Activated CD8-positive, alpha-beta memory T cell treated with anti-CD3 and anti-CD28 coated beads for 36 hours (primary cell): Measurements from ENCODE around the gene LCN2. TPM values are rescaled to one million over a fixed set of nuclear protein-coding genes. Genes with fewer than 3 reads are reported as not detected.

Experiments
- CTCF ChIA-PET: fragments of 350-600 bp; sonication (Branson Sonifier 250); formaldehyde crosslinking; loops from one replicate; lab custom pipeline; 2021; ENCODE audit warnings: antibody characterized with exemption; lab: Charles Lee
- POLR2A ChIA-PET: fragments of 350-600 bp; sonication (Branson Sonifier 250); formaldehyde crosslinking; loops from one replicate; lab custom pipeline; 2021; ENCODE audit warnings: antibody characterized with exemption; lab: Charles Lee
- total RNA-seq, 2 experiments: library from RNA; stranded (reverse); gene quantifications; one replicate each; pipeline ENCODE4 v1.2.3, GENCODE V29; 2021

Gene LCN2
- total RNA-seq, 2 experiments from 2014 or later: not detected

DNA sequence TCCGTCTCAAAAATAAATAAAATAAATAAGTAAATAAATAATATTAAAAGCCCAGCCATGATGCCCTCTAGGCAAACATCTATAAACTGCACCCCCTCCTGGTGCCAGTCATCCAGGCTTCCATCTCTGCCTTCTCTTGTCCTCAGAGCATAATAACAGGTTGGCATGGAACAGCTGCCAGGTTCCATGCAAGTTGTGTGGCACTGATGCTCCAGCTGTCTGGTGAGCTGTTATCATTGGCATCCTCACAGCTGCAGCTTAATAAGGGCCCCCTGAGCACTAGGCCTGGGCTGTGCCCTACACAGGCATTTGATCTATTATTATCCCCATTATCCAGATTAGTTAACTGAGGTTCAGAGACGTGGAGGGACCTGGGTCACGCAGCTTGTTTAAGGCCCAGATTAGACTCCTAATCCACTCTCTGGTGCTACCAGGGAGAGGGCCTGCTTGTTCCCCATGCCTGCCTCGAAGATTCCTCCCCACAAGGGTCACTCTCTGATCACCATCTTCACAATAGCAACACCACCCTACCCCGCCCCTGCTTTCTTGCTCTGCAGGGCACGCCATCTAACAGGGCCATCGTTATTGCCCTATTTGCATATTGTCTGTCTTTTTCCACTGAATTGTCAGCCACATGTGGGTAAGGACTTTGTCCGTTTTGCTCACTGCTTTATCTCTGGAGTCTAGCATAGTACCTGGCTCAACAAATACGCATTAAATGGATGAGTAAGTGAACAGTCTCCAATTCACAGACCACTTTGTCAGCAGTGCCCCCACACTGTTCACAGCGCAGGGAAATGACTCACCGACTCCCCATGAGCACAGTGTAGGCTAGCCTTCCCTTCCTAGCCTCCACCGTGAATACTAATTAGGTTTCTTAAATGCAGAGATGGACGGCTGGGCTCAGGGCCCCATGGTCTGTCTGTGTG is 52.5 kb downstream of the LCN2 start:
- ChIA-PET CTCF (interaction anchor here (0.5 to 1.3 kb wide), 4 partner anchors 8 to 470 kb away, joined by 3 to 4 read pairs (median 3); no protein-coding TSS in a partner anchor), POLR2A (no interaction called here)

DNA sequence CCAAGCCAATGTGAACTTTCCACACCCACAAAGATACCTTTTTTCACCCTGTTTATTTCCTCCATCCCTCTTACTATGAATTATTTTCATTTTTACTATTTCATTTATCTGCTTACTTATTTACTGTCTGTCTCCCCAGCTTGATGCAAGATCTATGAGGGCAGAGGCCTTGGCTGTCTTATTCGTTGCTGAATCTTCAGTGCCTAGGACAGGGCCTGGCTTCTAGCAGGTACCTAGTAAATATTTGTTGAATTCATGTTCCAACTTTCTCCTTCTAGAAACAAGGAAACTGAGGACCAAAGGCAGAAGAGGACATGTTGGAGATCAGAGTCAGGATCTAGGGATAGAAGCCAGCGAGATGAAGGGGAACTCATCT is 53.4 kb downstream of the LCN2 start:
- CTCF ChIA-PET: interaction anchor here (0.7 to 1.3 kb wide), 3 partner anchors 9 to 76 kb away, joined by 3 read pairs; no protein-coding TSS in a partner anchor
- POLR2A ChIA-PET: no interaction called here

Other genes with a start within 250 kb of the LCN2 start
- 10 to 100 TPM; 52.6 to 61.1 TPM for gene ST6GALNAC6, start 249.8 kb upstream of the LCN2 start, total RNA-seq
- gene ST6GALNAC4, start 232.4 kb upstream of the LCN2 start, total RNA-seq: 10 to 100 TPM; 44.1 to 44.2 TPM
- gene PIP5KL1, start 218.7 kb upstream of the LCN2 start, total RNA-seq: 1 to 10 TPM; 1.0 to 2.5 TPM
- 10 to 100 TPM; 74.8 to 76.5 TPM for gene DPM2, start 211.6 kb upstream of the LCN2 start, total RNA-seq
- gene EEIG1, start 168.5 kb upstream of the LCN2 start, total RNA-seq: 10 to 100 TPM; 47.3 to 48.5 TPM
- gene NAIF1, start 82.1 kb upstream of the LCN2 start, total RNA-seq: 10 to 100 TPM; 13.3 to 15.1 TPM
- 10 to 100 TPM; 15.5 to 16.0 TPM for gene SLC25A25, start 81.2 kb upstream of the LCN2 start, total RNA-seq
- 10 to 100 TPM; 68.3 to 68.6 TPM for gene PTGES2, start 21.7 kb upstream of the LCN2 start, total RNA-seq
- gene BBLN, start 10.8 kb downstream of the LCN2 start, total RNA-seq: 10 to 100 TPM; 74.3 to 75.8 TPM
- 100 to 1,000 TPM; 115 to 119 TPM for gene CIZ1, start 42.1 kb downstream of the LCN2 start, total RNA-seq
- gene DNM1, start 53.9 kb downstream of the LCN2 start, total RNA-seq: under 1 TPM; 0.40 to 0.65 TPM
- 10 to 100 TPM; 34.0 to 35.2 TPM for gene GOLGA2, start 126.6 kb downstream of the LCN2 start, total RNA-seq
- 10 to 100 TPM; 18.1 to 19.5 TPM for gene SWI5, start 126.8 kb downstream of the LCN2 start, total RNA-seq
- gene TRUB2, start 173.0 kb downstream of the LCN2 start, total RNA-seq: 10 to 100 TPM; 45.2 to 47.8 TPM
- 10 to 100 TPM; 47.5 to 52.3 TPM for gene COQ4, start 173.4 kb downstream of the LCN2 start, total RNA-seq
- gene SLC27A4, start 191.1 kb downstream of the LCN2 start, total RNA-seq: 10 to 100 TPM; 37.5 to 39.8 TPM
- 10 to 100 TPM; 87.5 to 93.8 TPM for gene URM1, start 221.9 kb downstream of the LCN2 start, total RNA-seq